Kidney (tissue), 14 donors: ENCODE measurements around the gene LRBA. TPM values are rescaled to one million over a fixed set of nuclear protein-coding genes. Genes with fewer than 3 reads are reported as not detected.

Source experiments
- DNase-seq, 5 donors: peaks; one replicate each; pipeline ENCODE4 v3.0.0-alpha.2; 2013 to 2020
- FAIRE-seq: peaks from 2 replicates; lab custom pipeline; 2012; peaks lifted over from hg19 to GRCh38; lab: Jason Lieb, UNC
- H3K27ac ChIP-seq, 2 donors: one replicate each; pipeline ENCODE4 v1.7.0; 2013; ENCODE audit warnings: low read depth in 2 of 2, low read length in 2 of 2, inconsistent platforms in 1 of 2
- H3K27me3 ChIP-seq: one replicate; pipeline ENCODE4 v1.7.1; 2013; ENCODE audit warnings: low read length, inconsistent platforms; ENCODE audit not compliant: control insufficient read depth, insufficient read depth
- H3K36me3 ChIP-seq, 3 donors: one replicate each; pipeline versions ENCODE4 v1.7.0 to v1.7.1; 2013; ENCODE audit warnings: low read length in 3 of 3, control low read depth in 1 of 3, inconsistent platforms in 1 of 3; ENCODE audit not compliant: insufficient read depth in 3 of 3, control insufficient read depth in 2 of 3
- H3K4me1 ChIP-seq, 3 donors: one replicate each; pipeline versions ENCODE4 v1.7.0 to v1.7.1; 2013; ENCODE audit warnings: low read length in 3 of 3, inconsistent platforms in 1 of 3, low read depth in 1 of 3; ENCODE audit not compliant: control insufficient read depth in 2 of 3, insufficient read depth in 2 of 3
- H3K4me3 ChIP-seq, 3 donors: one replicate each; pipeline versions ENCODE4 v1.7.0 to v1.8.1; 2013; ENCODE audit warnings: low read length in 3 of 3, control low read depth in 1 of 3, inconsistent platforms in 1 of 3
- H3K9ac ChIP-seq, 3 donors: one replicate each; pipeline versions ENCODE4 v1.7.0 to v1.7.1; 2013; ENCODE audit warnings: low read length in 3 of 3, control low read depth in 1 of 3, inconsistent platforms in 1 of 3
- H3K9me3 ChIP-seq, 3 donors: one replicate each; pipeline versions ENCODE4 v1.7.0 to v1.7.1; 2013; ENCODE audit warnings: low read length in 3 of 3, control low read depth in 1 of 3, inconsistent platforms in 1 of 3; ENCODE audit not compliant: control insufficient read depth in 2 of 3, insufficient read depth in 1 of 3
- intact Hi-C: fragments of 100-400 bp; cut with DNase I; formaldehyde crosslinking; loops from one replicate; pipeline ENCODE4 v1.11.1; 2022
- polyA plus RNA-seq: library from polyadenylated mRNA; stranded (reverse); fragments of 350-450 nt; fragmentation: Illumina TruSeq; extraction: RNeasy Lipid Tissue Mini Kit (QIAGEN cat#74804); gene quantifications from one replicate; pipeline ENCODE4 v1.2.3, GENCODE V29; 2014; ENCODE audit warnings: low read depth, low replicate concordance; ENCODE audit not compliant: insufficient read depth
- total RNA-seq: library from RNA; stranded (reverse); fragmentation: NEBNext Ultra II Directional; extraction: Animal tissue kit (Norgen Biotek cat#: 25700); gene quantifications from one replicate; pipeline ENCODE4 v1.2.1, GENCODE V29; 2021
- TF ChIP-seq, protein P1 (sequence below): IDR thresholded peaks from 3 replicates; pipeline ENCODE4 v1.5.1; 2012; ENCODE audit warnings: mild to moderate bottlenecking, moderate library complexity, borderline replicate concordance; ENCODE audit not compliant: insufficient read depth; ENCODE audit errors: extremely low read depth
- donor health status: control.
- donor health status: control.
- donor health status: control.
- donor health status: control.
- donor health status: control.
- donor health status: DM: yes; HTN: yes; CAD: no.
- donor health status: Normal renal cell carcinoma (clear cell type).

Gene LRBA
- total and polyA plus RNA-seq, 2 donors from 2014 or later, result 20.3 to 76.7 TPM

DNA sequence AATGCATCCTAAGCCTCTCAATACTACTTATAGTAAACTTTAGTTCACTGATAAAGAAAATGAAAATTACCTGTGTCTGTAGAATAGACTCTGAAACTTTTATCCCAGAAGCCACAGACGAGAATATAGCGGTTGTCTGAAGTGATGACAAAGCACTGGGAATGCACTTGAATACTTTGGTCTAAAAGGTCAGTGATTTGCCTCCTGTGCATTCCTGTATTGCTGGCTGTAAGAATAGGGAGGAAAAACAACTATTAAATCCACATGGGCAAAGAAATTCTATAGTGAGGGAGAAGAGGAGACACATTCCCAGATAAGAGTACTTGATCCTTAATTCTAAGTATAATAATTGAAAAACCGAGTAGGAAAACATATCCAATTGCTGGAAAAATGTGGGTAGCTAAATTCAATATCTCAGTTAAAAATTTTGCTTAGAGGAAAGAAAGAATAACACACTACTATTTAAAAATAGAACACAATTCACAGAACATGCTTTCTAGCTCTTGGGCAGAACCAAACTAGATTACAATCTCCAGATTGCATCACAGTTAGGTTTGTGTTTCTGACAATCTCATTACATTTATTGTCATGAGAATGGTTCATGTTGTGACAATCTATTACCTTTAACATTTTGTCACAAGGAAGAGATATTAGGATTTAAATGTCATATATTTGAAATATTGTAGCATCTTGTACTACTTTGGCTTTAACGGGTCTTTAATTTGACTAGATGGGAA is 704.8 kb downstream of the LRBA start:
- H3K9ac ChIP-seq, result no peak overlapping the region
- no peaks in the 10 kb centered on the region for H3K36me3 ChIP-seq
- intact Hi-C loops, result no loop called here
- no peak overlapping the region for H3K4me3 ChIP-seq
- no peaks in the 10 kb centered on the region for H3K9me3 ChIP-seq
- H3K27ac ChIP-seq, result no peak overlapping the region
- no peaks in the 10 kb centered on the region for H3K27me3 ChIP-seq
- H3K4me1 ChIP-seq, result peaks cover 0 to 5% (median 2%) of the 10 kb centered on the region in 3 donors
- TF ChIP-seq, protein P1, sequence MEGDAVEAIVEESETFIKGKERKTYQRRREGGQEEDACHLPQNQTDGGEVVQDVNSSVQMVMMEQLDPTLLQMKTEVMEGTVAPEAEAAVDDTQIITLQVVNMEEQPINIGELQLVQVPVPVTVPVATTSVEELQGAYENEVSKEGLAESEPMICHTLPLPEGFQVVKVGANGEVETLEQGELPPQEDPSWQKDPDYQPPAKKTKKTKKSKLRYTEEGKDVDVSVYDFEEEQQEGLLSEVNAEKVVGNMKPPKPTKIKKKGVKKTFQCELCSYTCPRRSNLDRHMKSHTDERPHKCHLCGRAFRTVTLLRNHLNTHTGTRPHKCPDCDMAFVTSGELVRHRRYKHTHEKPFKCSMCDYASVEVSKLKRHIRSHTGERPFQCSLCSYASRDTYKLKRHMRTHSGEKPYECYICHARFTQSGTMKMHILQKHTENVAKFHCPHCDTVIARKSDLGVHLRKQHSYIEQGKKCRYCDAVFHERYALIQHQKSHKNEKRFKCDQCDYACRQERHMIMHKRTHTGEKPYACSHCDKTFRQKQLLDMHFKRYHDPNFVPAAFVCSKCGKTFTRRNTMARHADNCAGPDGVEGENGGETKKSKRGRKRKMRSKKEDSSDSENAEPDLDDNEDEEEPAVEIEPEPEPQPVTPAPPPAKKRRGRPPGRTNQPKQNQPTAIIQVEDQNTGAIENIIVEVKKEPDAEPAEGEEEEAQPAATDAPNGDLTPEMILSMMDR, result no peak
- FAIRE-seq, result no peak
- peak in 1 of 5 donors; percentile 8 for DNase-seq

DNA sequence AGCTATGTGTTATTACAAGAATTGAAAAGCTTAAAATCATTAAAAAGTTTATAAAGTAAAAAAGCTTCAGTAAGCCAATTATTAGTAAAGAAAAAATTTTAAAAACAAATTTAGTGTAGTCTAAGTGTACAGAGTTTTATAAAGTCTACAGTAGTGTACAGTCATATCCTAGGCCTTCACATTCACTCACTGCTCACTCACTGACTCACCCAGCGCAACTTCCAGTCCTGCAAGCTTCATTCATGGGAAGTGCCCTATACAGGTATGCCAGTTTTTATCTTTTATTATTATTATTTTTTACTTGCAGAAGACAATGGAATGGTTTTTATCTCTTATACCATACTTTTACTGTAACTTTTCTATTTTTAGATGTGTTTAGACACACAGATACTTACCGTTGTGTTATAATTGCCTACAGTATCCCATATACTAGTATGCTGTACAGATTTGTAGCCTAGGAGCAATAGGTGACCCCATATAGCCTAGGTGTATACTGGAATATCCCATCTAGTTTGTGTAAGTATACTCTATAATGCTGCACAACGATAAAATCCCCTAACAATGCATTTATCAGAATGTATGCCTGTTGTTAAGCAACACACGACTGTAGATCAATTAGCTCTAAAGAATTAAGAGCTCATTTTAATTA is 706.1 kb downstream of the LRBA start:
- DNase-seq (no peak), FAIRE-seq (peak; percentile 27)
- intact Hi-C loops, result no loop called here
- no peak overlapping the region for H3K4me3 ChIP-seq
- peaks cover 0 to 5% (median 2%) of the 10 kb centered on the region in 3 donors for H3K4me1 ChIP-seq
- H3K9ac ChIP-seq, result no peak overlapping the region
- TF ChIP-seq, protein P1, result no peak
- no peaks in the 10 kb centered on the region for H3K27me3 ChIP-seq
- no peak overlapping the region for H3K27ac ChIP-seq
- no peaks in the 10 kb centered on the region for H3K36me3 ChIP-seq
- H3K9me3 ChIP-seq, result no peaks in the 10 kb centered on the region

DNA sequence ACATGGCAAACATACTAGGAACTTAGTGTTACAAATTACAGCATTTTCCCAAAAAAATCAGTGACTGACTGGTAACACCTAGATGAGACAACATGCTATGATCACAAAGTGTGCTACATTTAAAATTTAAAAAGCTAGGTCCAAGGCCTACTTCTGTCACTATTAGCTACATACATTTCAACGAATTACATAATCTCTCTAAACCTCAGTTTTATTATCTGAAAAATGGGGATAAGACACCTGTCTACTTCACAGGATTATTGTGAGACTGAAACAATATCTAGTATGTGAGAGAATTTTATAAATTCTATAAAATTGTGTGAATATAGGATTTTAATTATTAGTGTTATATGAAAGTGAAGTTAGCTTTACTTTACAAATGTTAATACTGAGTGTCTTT is 708.4 kb downstream of the LRBA start:
- H3K9ac ChIP-seq, result no peak overlapping the region
- TF ChIP-seq, protein P1, result no peak
- H3K4me3 ChIP-seq, result no peak overlapping the region
- no peak overlapping the region for H3K27ac ChIP-seq
- FAIRE-seq (no peak), DNase-seq (no peak)
- intact Hi-C loops, result no loop called here
- H3K27me3 ChIP-seq, result no peaks in the 10 kb centered on the region
- no peaks in the 10 kb centered on the region for H3K36me3 ChIP-seq
- peaks cover 0 to 5% (median 2%) of the 10 kb centered on the region in 3 donors for H3K4me1 ChIP-seq
- H3K9me3 ChIP-seq, result no peaks in the 10 kb centered on the region
